Endothelial cell (in vitro differentiated cells): ENCODE results near the gene ZNF407. TPM values are rescaled to one million over a fixed set of nuclear protein-coding genes. Genes with fewer than 3 reads are reported as not detected.

Experiments
- DNase-seq: peaks from one replicate; pipeline ENCODE4 v3.0.0; 2021; ENCODE audit warnings: low spot score
- H3K27ac Mint-ChIP-seq: one replicate; pipeline ENCODE4 v1.8.0; 2021; ENCODE audit warnings: mixed read lengths, inconsistent platforms; ENCODE audit not compliant: unreplicated experiment
- H3K27me3 Mint-ChIP-seq: one replicate; pipeline ENCODE4 v1.8.0; 2021; ENCODE audit warnings: mild to moderate bottlenecking, moderate library complexity, mixed read lengths, inconsistent platforms; ENCODE audit not compliant: unreplicated experiment
- H3K36me3 Mint-ChIP-seq: one replicate; pipeline ENCODE4 v1.8.0; 2021; ENCODE audit warnings: mild to moderate bottlenecking, low read depth, mixed read lengths, inconsistent platforms; ENCODE audit not compliant: unreplicated experiment
- H3K4me1 Mint-ChIP-seq: one replicate; pipeline ENCODE4 v1.8.0; 2021; ENCODE audit warnings: mild to moderate bottlenecking, mixed read lengths, inconsistent platforms; ENCODE audit not compliant: unreplicated experiment
- H3K4me3 Mint-ChIP-seq: one replicate; pipeline ENCODE4 v1.8.0; 2021; ENCODE audit warnings: mild to moderate bottlenecking, mixed read lengths, inconsistent platforms; ENCODE audit not compliant: unreplicated experiment
- H3K9me3 Mint-ChIP-seq: one replicate; pipeline ENCODE4 v1.8.0; 2021; ENCODE audit warnings: mixed read lengths, inconsistent platforms; ENCODE audit not compliant: unreplicated experiment
- total RNA-seq: library from RNA; stranded (reverse); fragmentation: NEBNext Ultra II Directional; extraction: Animal tissue kit (Norgen Biotek cat#: 25700); gene quantifications from one replicate; pipeline ENCODE4 v1.2.1, GENCODE V29; 2021; ENCODE audit not compliant: unreplicated experiment
- TF ChIP-seq, protein P1 (sequence below): fragments of 200-600 bp; sonication (generic); IDR thresholded peaks from one replicate; pipeline ENCODE4 v1.5.0; 2021; ENCODE audit warnings: antibody characterized with exemption; ENCODE audit not compliant: unreplicated experiment

ZNF407 gene
- total RNA-seq, 1 donor from 2014 or later, result 16.8 TPM

DNA sequence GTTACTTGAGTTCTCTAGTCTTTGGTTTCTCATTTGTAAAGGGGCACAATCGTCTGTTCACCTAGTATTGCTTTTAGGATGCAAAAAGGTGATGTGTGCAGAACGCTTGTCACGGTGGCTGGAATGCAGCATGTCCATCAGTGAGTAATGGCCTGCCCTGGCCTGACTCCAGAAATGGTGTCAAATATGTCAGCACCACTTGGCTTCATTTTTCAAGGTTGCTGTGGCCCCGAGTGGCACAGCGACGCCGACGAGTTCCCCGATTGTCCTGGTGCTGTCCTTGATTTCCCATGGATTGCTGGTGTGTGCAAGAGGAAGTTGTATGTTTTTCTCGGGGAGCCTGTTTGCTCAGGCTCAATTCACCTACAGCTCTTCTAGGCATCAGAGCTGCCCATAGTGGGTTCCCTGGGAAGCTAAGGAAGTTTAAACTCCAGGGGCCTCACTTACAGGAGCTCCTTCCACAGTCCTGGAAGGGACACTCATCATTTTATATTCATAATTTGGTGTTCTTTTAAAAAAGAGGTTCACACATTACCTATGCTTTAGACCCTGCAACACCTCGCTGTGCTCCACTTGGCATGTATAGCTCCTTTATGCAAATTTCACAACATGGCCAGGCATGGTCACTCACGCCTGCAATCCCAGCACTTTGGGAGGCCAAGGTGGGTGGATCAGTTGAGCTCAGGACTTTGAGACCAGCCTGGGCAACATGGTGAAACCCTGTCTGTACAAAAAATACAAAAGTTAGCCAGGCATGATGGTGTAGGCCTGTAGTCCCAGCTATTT is 25.6 kb upstream of the ZNF407 start:
- H3K4me1 Mint-ChIP-seq, result peaks cover 4% of the 10 kb centered on the region
- no peak overlapping the region for H3K4me3 Mint-ChIP-seq
- DNase-seq, result no peak
- peaks cover 4% of the 10 kb centered on the region for H3K36me3 Mint-ChIP-seq
- H3K9me3 Mint-ChIP-seq, result peaks cover 6% of the 10 kb centered on the region
- TF ChIP-seq, protein P1, sequence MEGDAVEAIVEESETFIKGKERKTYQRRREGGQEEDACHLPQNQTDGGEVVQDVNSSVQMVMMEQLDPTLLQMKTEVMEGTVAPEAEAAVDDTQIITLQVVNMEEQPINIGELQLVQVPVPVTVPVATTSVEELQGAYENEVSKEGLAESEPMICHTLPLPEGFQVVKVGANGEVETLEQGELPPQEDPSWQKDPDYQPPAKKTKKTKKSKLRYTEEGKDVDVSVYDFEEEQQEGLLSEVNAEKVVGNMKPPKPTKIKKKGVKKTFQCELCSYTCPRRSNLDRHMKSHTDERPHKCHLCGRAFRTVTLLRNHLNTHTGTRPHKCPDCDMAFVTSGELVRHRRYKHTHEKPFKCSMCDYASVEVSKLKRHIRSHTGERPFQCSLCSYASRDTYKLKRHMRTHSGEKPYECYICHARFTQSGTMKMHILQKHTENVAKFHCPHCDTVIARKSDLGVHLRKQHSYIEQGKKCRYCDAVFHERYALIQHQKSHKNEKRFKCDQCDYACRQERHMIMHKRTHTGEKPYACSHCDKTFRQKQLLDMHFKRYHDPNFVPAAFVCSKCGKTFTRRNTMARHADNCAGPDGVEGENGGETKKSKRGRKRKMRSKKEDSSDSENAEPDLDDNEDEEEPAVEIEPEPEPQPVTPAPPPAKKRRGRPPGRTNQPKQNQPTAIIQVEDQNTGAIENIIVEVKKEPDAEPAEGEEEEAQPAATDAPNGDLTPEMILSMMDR, result no peak
- H3K27ac Mint-ChIP-seq, result no peak overlapping the region
- peaks cover 5% of the 10 kb centered on the region for H3K27me3 Mint-ChIP-seq

DNA sequence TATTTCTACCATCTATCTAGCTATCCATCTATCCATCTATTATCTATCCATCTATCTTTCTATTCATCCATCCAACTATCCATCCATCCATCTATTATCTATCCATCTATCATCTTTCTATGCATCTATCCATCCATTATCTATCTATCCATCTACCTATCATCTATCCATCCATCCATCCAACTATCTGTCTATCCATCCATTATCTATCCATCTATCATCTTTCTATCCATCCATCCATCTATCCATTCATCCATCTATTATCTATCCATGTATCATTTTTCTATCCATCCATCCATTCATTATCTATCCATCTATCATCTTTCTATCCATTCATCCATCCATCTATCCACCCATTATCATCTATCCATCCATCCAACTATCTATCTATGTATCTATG is 24.6 kb upstream of the ZNF407 start:
- Mint-ChIP-seq H3K27ac (no peak overlapping the region), H3K36me3 (peaks cover 4% of the 10 kb centered on the region), H3K27me3 (peaks cover 5% of the 10 kb centered on the region), H3K4me3 (no peak overlapping the region), H3K9me3 (no peaks in the 10 kb centered on the region), H3K4me1 (peaks cover 12% of the 10 kb centered on the region)
- DNase-seq, result no peak
- TF ChIP-seq, protein P1, result no peak

DNA sequence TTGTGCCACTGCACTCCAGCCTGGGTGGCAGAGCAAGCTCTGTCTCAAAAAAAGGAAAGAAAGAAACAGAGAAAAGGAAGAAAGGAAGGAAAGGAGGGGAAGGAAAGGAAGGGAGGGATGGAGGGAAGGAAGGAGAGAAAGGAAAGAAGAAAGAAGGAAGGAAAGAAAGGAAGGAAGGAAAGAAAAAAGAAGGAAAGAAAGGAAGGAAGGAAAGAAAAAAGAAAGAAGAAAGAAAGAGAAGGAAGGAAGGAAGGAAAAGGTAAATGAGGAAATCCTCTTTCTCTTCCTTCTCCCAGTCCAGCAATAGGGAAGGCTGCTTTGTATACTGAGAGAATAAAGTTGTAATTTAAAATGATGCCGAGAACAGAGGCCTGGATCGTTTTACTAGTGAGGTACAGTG is 22.8 kb upstream of the ZNF407 start:
- H3K36me3 Mint-ChIP-seq, result peaks cover 4% of the 10 kb centered on the region
- H3K27ac Mint-ChIP-seq, result no peak overlapping the region
- TF ChIP-seq, protein P1, result no peak
- peaks cover 8% of the 10 kb centered on the region for H3K27me3 Mint-ChIP-seq
- no peaks in the 10 kb centered on the region for H3K9me3 Mint-ChIP-seq
- no peak for DNase-seq
- H3K4me3 Mint-ChIP-seq, result no peak overlapping the region
- H3K4me1 Mint-ChIP-seq, result peaks cover 12% of the 10 kb centered on the region

GRCh38 chr18:74577019-74577418 is 20.7 kb upstream of the ZNF407 start:
- H3K27ac Mint-ChIP-seq, result no peak overlapping the region
- H3K9me3 Mint-ChIP-seq, result no peaks in the 10 kb centered on the region
- H3K27me3 Mint-ChIP-seq, result peaks cover 10% of the 10 kb centered on the region
- no peak overlapping the region for H3K4me3 Mint-ChIP-seq
- peaks cover 4% of the 10 kb centered on the region for H3K36me3 Mint-ChIP-seq
- DNase-seq, result no peak
- TF ChIP-seq, protein P1, result no peak
- H3K4me1 Mint-ChIP-seq, result peaks cover 12% of the 10 kb centered on the region

- H3K27ac Mint-ChIP-seq, result no peak overlapping the region
- TF ChIP-seq, protein P1, result no peak
- no peaks in the 10 kb centered on the region for H3K36me3 Mint-ChIP-seq
- no peaks in the 10 kb centered on the region for H3K9me3 Mint-ChIP-seq
- peaks cover 12% of the 10 kb centered on the region for H3K4me1 Mint-ChIP-seq
- H3K4me3 Mint-ChIP-seq, result no peak overlapping the region
- DNase-seq, result no peak
- peaks cover 9% of the 10 kb centered on the region for H3K27me3 Mint-ChIP-seq
Observed at GRCh38 chr18:74579496-74580065, 18.1 kb upstream of the ZNF407 start.
